H7 (cell line): ENCODE data around the gene TRIM7. TPM values are rescaled to one million over a fixed set of nuclear protein-coding genes. Genes with fewer than 3 reads are reported as not detected.
"Not testable (repeated sequence)": the region's sequence is repeated elsewhere in the genome, so short reads cannot be mapped to it uniquely, and the experiment has no call there.

ENCODE experiments used
- DNase-seq: peaks from one replicate; pipeline ENCODE4 v3.0.0; 2012
- H3K27me3 ChIP-seq: 2 replicates; pipeline ENCODE4 v1.6.0; 2011; ENCODE audit warnings: mild to moderate bottlenecking, low read length; ENCODE audit not compliant: control insufficient read depth, insufficient read depth
- H3K36me3 ChIP-seq: replicated peaks from 2 replicates; pipeline ENCODE4 v1.5.1; 2011; ENCODE audit warnings: low read length; ENCODE audit not compliant: control insufficient read depth, insufficient read depth
- H3K4me3 ChIP-seq: 2 replicates; pipeline ENCODE4 v1.5.1; 2011; ENCODE audit warnings: low read depth, mild to moderate bottlenecking, control low read depth, low read length, moderate library complexity; ENCODE audit not compliant: insufficient read depth
- total RNA-seq: library from RNA; depleted of rRNA; stranded (reverse); fragments of >200 nt; shearing (Covaris generic); gene quantifications from 2 replicates; pipeline ENCODE4 v1.2.3, GENCODE V29; 2014

TRIM7 gene
- total RNA-seq, 1 experiment from 2014 or later = 0.07 TPM

DNA sequence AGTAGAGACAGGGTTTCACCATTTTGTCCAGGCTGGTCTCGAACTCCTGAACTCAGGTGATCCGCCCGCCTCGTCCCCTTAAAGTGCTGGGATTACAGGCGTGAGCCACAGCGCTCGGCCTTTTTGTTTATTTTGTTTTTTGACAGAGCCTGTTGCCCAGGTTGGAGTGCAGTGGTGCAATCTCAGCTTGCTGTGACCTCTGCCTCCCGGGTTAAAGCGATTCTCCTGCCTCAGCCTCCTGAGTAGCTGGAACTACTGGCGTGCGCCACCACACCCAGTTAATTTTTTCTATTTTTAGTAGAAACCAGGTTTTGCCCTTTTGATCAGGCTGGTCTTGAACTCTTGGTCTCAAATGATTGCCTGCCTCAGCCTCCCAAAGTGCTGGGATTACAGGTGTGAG, 5.2 kb upstream of the TRIM7 start:
- H3K4me3 ChIP-seq, H3K36me3 ChIP-seq, DNase-seq: not testable (repeated sequence)
- peaks cover 14% of the 10 kb centered on the region for H3K27me3 ChIP-seq

DNA sequence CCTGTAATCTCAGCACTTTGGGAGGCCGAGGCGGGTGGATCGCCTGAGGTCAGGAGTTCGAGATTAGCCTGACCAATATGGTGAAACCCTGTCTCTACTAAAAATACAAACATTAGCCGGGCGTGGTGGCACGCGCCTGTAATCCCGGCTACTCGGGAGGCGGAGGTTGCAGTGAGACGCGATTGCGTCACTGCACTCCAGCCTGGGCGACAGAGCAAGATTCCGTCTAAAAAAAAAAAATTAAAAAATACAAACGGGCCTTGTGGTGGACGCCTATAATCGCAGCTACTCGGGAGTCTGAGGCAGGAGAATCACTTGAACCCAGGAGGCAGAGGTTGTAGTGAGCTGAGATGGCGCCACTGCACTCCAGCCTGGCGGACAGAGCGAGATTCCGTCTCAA, 4.0 kb upstream of the TRIM7 start:
- H3K36me3 ChIP-seq, DNase-seq, H3K4me3 ChIP-seq: not testable (repeated sequence)
- H3K27me3 ChIP-seq = peaks cover 26% of the 10 kb centered on the region

DNA sequence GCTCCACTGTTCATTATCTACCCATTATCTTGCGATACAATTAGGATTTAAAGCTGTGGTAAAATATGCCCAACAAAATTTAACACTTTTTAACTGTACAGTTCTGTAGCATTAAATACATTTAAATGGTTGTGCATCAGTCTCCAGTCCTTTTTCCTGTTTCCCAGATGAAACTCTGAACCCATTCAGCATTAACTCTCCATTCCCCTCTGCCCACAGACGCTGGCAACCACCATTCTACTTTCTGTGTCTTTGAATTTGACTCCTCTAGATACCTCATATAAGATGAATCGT, 2.9 kb upstream of the TRIM7 start:
- Histone ChIP-seq H3K4me3 (no peak overlapping the region), H3K36me3 (no peaks in the 10 kb centered on the region), H3K27me3 (peaks cover 37% of the 10 kb centered on the region)
- no peak for DNase-seq

DNA sequence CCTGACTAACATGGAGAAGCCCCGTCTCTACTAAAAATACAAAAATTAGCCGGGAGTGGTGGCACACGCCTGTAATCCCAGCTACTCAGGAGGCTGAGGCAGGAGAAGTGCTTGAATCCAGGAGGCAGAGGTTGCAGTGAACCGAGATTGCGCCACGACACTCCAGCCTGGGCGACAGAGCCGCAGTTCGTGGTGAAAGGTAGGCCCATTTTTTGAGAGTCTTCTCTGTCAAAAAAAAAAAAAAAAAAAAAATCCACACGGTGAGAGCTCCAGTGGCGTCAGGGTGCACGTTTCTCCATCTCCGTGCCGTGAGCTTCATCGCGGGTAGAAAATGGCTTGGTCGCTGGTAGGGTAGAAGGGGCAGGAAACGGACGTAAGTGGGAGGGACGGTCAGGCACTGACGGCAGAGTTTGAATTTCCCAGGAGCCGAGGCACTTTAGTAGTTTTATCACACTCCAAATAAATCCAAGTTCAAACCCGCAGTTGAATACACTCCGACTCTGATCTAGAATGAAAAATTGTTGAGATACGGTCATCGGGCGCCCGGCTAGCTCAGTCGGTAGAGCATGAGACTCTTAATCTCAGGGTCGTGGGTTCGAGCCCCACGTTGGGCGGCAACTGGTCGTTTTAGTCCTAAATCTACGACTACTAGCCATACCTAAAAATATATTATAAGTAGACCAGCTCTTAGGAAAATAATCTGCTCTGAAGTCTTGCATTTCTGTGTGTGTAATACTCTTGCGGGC, 2.4 kb upstream of the TRIM7 start:
- Histone ChIP-seq H3K36me3 (no peaks in the 10 kb centered on the region), H3K27me3 (peaks cover 41% of the 10 kb centered on the region), H3K4me3 (peak overlapping the region; percentile 81)
- peak; percentile 51 for DNase-seq

DNA sequence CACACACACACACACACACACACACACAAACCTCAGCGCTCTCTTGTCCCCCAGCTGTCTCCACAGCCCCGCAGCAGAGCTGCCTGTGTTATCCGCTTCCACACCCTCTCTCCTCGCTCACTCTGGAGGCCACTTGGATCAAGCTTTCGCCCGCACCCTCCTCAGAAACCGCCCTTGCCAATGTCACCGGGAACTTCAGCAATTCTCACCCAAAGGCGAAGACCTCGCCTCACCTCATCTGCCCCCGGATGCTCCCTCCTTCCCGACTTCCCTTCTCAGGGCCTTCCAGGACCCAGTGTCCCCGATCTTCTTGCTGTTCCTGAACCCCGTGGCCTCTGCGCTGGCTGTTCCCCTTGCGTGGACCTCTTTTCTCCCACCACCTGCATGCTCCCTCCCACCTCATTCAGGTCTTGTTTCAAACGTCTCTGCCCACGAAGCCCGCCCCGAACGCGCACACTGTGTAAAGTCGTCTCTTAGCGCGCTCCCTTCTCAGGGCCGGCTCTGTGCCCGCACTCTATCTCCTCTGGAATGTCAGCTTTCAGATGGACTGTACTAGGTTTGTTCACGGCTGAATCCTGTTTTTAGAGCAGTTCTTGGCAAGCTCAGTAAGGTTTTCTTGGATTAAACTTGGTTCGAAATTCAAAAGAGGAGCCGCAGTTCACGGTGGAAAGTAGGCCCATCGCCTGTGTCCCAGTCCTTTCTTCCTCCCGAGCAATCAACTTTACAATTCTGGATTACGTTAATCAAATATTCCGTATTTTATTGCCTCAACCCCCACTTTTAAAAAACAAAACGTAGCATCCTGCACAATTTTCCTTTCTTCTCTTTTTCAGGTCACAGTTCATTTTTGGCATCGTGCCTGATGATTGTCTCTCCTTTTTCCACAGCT, 1.0 kb upstream of the TRIM7 start:
- Histone ChIP-seq H3K27me3 (peaks cover 45% of the 10 kb centered on the region), H3K36me3 (no peaks in the 10 kb centered on the region), H3K4me3 (peak overlapping the region; percentile 81)
- peak; percentile 66 for DNase-seq

DNA sequence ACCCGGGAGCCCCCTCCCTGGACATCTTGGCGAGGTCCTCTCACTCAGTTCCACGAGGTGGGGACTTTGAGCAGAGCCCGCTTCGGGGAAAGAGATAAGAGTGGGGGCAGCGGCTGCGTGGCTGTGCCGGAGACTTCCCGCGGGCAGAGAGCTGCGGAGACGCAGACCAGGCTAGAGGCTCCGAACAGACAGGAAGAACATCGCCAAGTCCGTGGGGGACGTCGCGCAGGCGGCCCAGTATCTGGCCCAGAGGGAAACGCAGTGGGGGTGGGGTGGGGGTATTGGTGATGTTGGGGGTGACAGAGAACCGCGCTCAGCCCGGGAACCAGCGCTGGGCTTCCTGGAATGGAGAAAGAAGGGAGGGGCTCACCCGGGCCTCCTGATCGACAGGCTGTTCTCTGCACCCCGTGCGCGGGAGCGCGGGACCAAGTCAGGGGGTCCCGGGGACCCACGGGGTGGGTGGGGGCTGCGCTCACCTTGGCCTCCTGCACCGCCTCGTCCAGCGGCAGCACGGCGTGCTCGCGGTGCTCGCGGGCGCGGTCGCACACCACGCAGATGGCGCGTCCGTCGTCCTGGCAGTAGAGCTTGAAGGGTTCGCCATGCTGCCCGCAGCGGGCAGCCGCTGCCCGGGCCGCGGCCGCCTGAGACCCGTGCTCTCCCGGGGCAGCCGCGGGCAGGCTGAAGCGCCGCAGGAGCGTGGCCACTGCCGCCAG, 727 bp downstream of the TRIM7 start:
- Histone ChIP-seq H3K36me3 (no peaks in the 10 kb centered on the region), H3K4me3 (peak overlapping the region; percentile 81), H3K27me3 (peaks cover 50% of the 10 kb centered on the region)
- DNase-seq = peak; percentile 87

DNA sequence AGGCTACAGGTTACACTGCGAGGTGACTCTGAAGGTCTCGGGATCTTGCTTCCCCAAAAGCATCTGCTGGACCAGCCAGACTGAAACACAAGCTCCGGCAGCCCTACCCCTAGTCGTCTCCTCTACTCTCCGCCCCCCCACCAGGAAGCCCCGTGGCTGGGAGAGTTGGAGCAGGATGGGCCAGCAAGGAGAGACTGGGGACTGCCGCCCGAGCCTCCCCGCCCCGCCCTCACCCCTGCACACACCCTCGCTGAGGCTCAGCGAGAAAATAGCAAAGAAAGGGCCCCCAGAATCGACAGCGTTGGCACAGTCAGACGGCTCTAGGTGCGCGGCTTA, 1.3 kb downstream of the TRIM7 start:
- Histone ChIP-seq H3K27me3 (peaks cover 52% of the 10 kb centered on the region), H3K36me3 (no peaks in the 10 kb centered on the region), H3K4me3 (peak overlapping the region; percentile 81)
- peak; percentile 74 for DNase-seq

DNA sequence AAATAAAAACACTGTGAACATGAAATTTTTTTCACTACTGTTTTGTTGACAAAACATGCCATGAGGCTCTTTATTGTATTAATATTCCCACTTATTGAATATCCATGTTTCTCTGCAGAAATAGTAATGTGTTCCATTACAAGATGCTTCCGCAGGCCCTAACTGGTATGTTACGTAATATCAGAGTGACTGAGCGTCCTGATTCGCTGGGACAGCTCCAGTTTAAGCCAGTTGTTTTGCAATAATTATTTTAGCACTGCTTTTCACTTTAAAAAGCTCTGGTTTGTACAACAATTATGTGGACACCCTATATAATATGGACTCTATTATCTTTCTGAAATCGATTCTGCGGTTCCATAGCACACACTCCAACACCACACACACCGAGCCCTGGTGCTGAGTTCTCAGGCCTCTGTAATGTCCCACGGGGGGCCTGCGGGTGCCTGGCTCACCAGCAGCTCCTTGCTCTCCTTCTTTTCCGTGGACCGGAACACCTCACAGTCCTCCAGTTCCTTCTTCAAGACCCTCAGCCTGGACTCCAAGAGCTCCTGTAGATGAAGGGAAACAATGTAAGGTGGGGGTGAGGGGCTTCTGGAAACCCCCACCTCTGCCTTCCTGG, 1.8 kb downstream of the TRIM7 start:
- peaks cover 53% of the 10 kb centered on the region for H3K27me3 ChIP-seq
- H3K4me3 ChIP-seq = no peak overlapping the region; the same call in 1 of the 2 replicates
- no peaks in the 10 kb centered on the region for H3K36me3 ChIP-seq
- DNase-seq = no peak

DNA sequence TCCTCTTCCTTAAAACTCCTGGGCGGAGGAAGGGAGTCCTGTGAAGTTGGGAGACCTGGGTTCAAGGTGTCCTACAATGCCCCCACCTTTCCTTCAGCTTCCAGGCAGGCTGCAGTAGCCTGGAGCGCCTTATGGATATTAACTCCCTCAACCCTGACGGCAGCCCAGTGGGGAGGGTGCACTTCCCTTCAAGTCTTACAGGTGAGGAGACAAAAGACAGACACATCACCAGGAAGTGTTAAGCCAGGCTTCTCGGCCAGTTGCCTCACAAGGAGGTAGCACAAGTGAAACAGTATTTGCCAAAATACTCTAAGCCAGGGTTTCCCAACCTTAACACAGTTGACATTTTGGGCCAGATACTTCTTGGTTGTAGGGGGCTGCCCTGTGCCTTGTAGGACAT, 4.2 kb downstream of the TRIM7 start:
- peak; percentile 69 for DNase-seq
- Histone ChIP-seq H3K36me3 (no peaks in the 10 kb centered on the region), H3K4me3 (no peak overlapping the region), H3K27me3 (peaks cover 45% of the 10 kb centered on the region)

DNA sequence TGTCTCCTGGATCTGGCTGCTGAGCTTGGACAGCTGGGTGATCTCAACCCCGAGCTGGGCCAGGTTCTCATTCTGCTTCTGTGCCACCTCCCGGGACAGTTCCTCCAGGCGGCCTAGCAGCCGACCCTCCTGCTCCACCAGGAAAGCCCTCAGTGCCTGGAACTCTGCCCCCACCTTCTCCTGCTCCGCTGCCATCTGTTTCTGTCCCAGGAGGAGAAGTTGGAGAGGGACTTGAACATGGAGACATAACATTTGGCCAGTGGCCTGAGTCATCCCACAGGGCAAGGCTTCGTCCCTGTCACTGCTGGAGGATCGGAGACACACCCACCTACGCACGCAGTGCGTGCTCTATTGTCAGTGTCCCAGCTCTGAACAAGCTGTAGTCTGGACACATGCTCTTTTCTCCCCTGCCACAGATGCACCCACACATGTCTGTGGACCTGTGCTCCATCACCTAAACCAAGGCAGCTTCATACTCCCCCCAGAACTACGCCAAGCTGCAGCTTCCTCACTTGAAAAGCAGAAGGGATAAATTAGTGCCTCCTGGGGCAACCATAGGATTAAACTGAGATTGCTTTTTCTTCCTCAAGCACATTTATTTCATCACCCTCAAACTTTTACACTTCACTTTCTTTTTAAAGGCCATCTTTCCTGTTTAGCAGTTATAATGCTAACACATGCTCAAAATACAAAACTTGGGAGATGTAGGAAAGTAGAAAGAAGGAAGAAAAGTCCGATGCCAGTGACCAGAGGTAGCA, 4.9 kb downstream of the TRIM7 start:
- Histone ChIP-seq H3K4me3 (no peak overlapping the region), H3K36me3 (no peaks in the 10 kb centered on the region), H3K27me3 (peaks cover 38% of the 10 kb centered on the region)
- DNase-seq = no peak

DNA sequence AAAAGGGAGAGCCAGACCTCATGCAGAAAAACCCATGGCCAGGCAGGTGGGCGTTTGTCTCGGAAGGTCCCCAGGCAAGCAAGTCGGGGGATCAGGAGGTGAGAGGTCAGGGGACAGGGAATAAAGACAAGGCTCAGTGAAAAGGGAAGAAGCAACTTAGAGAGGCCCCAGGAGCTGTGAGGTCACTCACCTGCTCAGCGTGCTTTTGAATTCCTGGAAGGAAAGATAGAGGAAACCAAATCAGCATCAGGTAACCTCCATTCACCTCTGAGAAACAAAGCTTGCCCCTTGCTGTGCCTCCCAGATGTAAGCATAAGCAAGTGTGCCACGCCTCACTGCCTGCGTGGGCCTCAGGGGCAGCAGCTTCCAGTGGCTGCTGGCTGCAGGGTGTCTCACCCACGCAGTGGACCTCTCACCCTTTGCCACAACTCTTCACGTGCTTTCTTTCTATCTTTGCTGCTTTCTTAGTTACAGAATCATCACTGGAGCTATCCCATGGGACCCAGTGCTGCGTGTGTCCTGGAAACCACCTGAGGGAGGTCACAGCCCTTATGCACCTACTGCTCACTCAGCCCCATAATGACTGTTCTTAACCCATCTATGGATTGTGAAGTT, 6.0 kb downstream of the TRIM7 start:
- peak; percentile 80 for DNase-seq
- Histone ChIP-seq H3K36me3 (no peaks in the 10 kb centered on the region), H3K27me3 (peaks cover 27% of the 10 kb centered on the region), H3K4me3 (no peak overlapping the region)

DNA sequence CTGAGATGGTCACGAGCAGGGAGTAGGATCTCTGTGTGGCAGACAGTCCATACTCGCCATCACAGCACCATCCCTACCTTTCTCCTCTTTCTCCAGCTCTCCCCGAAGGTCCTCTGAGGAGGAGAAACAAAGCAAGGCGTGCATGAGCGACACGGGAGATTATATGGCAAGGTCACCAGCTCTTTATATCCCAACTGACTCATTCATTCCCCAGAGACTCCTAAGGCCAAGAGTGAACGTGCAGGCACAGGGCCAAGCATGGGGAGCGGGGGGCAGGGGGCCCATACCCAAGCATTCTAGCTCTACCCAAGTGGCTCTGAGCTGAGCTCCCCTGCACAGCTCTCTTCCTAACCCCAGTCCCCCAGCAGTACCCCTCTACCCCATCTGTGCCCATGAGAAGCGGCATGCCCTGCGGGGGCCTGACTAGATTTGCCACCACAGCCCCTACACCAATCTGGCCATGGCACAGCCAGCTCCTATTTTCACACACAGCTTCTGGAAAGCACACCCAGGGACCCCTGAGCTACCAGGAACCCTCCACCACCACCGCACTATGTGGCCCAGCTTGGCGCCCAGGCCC, 6.8 kb downstream of the TRIM7 start:
- H3K4me3 ChIP-seq = no peak overlapping the region
- DNase-seq = no peak
- no peaks in the 10 kb centered on the region for H3K36me3 ChIP-seq
- H3K27me3 ChIP-seq = peaks cover 19% of the 10 kb centered on the region

DNA sequence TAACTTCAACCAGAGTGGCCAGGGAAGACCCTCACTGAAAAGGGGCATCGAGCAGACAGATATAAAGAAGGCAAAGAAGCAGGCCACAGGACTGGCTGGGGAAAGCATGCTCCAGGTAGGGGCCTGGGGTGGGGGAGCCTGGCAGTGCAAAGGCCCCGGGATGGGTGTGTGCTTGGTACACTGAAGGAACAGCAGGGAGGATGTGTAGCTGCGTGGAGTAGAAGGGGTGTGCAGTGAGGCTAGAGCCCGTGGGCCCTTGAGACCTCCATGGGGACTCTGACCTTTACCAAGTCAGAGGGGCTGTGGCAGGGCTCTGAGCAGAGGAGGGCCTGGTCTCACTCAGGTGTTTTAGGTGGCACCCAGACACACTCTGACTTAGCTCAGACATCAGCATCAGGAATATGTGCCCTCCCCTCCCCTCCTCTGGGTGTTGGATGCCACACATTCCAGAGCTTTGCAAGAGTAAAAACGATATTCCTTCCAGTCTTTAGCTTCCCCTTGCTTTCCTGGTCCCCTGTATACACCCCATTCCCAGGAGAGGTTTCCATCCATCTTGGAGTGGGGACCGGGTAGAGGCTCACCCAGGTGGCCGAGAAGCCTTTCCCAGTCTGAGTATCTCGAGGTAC, 7.6 kb downstream of the TRIM7 start:
- DNase-seq = no peak
- H3K4me3 ChIP-seq = no peak overlapping the region
- peaks cover 13% of the 10 kb centered on the region for H3K27me3 ChIP-seq
- no peaks in the 10 kb centered on the region for H3K36me3 ChIP-seq
